Subcutaneous adipose tissue (tissue), 4 donors: ENCODE data around the gene GRPR. TPM values are rescaled to one million over a fixed set of nuclear protein-coding genes. Genes with fewer than 3 reads are reported as not detected.

Source experiments
- total RNA-seq, 4 donors: library from RNA; depleted of rRNA; stranded (reverse); fragments of >200 nt; gene quantifications; one replicate each; pipeline ENCODE4 v1.1.0, GENCODE V29; 2016
- TF ChIP-seq, protein P1 (sequence below): fragments of 450-650 bp; IDR thresholded peaks from one replicate; pipeline ENCODE4 v1.5.1; 2016; ENCODE audit warnings: low read depth, mild to moderate bottlenecking, control low read depth, antibody characterized with exemption, moderate library complexity

GRPR gene
- total RNA-seq, 4 donors from 2014 or later: not detected

DNA sequence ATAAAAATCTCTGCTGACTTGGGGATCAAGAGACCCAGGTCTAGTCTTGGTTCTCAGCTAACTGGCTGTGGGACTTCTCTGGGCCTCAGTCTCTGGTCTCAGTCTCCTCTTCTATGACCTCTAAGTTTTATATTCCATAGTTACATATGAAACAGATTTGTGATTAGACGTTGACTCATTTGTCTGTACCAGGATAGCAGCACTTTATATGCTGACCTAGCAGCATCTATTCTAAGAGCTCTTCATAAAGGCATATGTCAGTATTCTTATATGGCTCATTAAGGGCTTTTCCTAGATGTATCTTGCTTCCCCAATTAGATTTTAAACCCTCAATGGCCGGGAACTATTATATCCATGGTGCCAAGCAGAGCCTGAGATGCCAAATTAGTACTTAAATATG is 12.7 kb downstream of the GRPR start:
- TF ChIP-seq, protein P1, sequence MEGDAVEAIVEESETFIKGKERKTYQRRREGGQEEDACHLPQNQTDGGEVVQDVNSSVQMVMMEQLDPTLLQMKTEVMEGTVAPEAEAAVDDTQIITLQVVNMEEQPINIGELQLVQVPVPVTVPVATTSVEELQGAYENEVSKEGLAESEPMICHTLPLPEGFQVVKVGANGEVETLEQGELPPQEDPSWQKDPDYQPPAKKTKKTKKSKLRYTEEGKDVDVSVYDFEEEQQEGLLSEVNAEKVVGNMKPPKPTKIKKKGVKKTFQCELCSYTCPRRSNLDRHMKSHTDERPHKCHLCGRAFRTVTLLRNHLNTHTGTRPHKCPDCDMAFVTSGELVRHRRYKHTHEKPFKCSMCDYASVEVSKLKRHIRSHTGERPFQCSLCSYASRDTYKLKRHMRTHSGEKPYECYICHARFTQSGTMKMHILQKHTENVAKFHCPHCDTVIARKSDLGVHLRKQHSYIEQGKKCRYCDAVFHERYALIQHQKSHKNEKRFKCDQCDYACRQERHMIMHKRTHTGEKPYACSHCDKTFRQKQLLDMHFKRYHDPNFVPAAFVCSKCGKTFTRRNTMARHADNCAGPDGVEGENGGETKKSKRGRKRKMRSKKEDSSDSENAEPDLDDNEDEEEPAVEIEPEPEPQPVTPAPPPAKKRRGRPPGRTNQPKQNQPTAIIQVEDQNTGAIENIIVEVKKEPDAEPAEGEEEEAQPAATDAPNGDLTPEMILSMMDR: no peak

DNA sequence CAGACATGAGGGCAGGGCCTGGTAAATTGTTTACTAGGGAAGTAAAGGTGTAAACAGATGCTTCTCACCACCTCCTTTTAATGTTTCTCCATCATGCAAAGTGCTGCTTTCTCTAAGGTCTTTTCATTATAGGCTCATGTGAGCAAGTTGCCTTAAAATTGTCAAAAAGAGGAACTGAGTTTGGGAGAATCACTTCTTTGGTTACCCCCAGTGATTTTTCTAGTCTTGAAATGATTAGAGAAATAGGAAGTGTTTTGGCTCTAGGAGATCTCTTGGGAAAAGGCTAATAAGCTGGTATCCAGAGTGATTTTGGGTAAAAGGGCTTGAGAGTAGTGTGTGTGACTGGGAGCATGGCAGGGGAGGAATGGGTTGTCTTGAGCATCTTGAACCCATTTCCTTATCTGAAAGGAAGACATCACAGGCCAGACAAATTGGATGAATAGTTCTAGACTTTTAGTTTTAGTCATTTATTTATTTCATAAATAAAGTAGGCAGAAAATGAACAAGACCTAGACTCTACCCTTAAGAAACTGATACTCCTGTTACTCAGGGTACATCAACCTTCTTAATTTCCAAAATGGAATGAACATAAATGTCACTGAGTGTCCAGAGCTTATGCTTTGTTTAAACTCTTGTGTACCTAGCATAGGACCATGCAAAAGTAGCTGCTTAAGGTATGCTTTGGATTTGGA is 14.2 kb downstream of the GRPR start:
- TF ChIP-seq, protein P1: no peak

DNA sequence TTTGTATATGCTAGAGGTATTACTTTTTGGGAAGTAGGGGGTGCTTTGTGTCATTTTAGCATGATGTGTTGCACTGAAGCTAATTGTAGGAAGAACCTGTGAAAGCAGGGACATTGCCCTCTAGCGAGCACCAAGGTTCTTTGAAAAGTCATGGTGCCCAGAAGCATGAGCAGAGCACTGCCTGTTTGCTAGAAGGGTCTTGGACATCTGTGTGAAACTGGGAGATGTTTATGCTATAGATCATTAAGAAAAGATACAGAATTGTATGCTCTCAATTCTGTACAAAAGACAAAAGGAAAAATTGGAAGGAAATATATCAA is 14.7 kb downstream of the GRPR start:
- TF ChIP-seq, protein P1: no peak

DNA sequence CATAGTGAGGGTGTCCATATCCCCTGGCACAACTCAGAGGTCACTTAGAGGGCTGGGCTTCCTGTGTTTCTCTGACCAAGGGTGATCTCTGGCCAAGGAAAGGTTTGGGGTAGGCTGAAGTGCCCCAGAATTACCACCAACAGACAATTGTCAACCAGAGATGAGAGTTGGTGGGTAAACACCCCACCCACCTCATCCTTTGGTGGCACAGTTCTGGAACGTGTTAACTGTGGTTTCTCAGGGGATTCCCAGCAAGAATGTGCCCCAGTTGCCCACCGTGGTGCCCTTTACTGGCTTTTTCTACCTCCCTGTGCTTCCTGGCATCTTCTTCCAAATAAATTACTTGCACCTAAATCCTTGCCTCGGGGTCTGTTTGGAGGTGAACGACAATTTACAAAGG is 17.1 kb downstream of the GRPR start:
- TF ChIP-seq, protein P1: no peak

DNA sequence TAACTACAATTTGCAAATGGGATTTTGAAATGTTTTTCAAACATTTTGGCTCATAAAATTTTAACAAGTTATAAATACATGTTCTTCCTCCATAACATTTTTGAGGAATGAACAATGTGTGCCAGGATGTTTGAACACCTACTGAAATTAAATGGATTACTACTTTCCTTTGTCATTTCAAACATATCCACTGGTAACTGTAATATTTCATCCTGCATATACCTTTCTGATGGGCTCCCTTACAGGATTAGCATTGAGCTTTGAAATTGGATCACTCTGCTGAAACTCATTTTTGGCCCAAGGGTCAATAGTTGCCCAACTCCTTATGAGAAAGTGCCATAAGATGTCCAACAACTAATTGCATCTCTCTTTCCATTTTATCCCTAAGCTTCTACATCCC is 17.6 kb downstream of the GRPR start:
- TF ChIP-seq, protein P1: no peak

DNA sequence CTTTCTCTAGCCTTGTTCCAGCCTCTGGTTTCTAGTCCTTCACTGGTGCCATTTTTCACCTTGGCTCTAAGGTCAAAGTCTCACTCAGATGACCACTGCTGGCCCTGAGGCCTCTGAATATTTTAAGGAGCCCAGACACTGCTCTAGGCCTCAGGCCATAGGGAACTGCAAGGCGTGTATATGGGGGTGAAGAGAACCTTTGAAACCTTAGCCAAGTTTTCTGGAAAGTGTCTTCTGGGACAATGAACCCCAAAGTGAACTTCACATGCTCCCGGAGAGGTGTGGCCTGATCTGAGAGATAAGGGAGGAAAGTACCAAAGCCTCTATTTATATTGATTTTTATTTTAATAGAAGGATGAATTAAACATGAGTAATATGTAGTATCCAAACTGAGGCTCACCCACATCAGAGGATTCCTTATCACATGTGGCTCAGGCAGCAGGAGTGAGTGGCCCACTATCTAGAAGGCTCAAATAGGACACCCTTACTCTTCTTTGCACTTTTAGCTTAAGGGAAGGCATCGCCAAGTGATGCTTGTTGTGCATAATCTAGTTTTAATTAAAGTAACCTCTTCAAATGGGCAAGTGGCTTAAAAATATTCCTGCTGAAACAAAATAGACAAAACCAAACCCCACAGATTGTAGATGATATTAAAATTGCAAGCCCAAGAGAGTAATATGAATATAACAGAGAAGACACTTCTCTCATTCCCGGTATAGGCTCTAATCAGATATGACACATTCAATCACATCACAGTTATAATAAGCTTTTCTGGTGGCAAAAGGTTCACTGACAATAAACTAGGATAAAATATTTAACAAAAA is 18.3 kb downstream of the GRPR start:
- TF ChIP-seq, protein P1: no peak

DNA sequence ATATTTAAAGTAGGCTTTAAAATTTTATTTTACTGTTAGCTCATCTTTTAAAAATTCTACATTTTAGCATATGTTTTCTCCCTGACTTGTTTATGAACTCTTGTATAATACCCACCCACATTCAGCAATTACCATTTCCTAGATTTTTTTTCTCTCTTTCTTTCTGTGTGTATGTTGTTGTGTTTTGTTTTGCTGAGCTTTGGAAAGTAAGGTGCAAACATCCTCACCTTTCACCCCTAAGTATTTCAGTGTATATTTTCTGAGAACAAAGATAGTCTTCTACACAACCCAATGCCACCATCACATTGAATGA is 18.8 kb downstream of the GRPR start:
- TF ChIP-seq, protein P1: no peak
